ENCODE data around the gene CDH22. TPM values are rescaled to one million over a fixed set of nuclear protein-coding genes. Genes with fewer than 3 reads are reported as not detected.

Gene CDH22
- polyA plus RNA-seq, 1 donor from 2014 or later = 2.1 TPM

GRCh38 chr20:46235077-46235476, 73.2 kb downstream of the CDH22 start:
- no peak overlapping the region for H2AFZ ChIP-seq (ENCODE audit: low read depth, low read length)
- no peaks in the 10 kb centered on the region for H3K79me2 ChIP-seq (replicated peaks; ENCODE audit: insufficient read depth, low read length)
- no peak overlapping the region for H3K9ac ChIP-seq (ENCODE audit: low read length)
- H4K20me1 ChIP-seq (ENCODE audit: insufficient read depth) = no peaks in the 10 kb centered on the region
- no peaks in the 10 kb centered on the region for H3K27me3 ChIP-seq (ENCODE audit: insufficient read depth, low read depth, low read length)
- TF ChIP-seq CTCF (IDR thresholded peaks at IDR 0.05; ENCODE audit: poor library complexity, severe bottlenecking) (no peak), RAD21 (conservative IDR thresholded peaks at IDR 0.05) (no peak), TAF1 (IDR thresholded peaks at IDR 0.05; ENCODE audit: low read depth) (no peak), EZH2 (IDR thresholded peaks at IDR 0.05; ENCODE audit: borderline replicate concordance, insufficient read depth, low read length, poor library complexity, severe bottlenecking) (no peak), POLR2AphosphoS5 (IDR thresholded peaks at IDR 0.05) (no peak), EP300 (conservative IDR thresholded peaks at IDR 0.05; ENCODE audit: poor library complexity, severe bottlenecking) (no peak), SMC3 (conservative IDR thresholded peaks at IDR 0.05; ENCODE audit: poor library complexity) (no peak), REST (IDR thresholded peaks at IDR 0.05; ENCODE audit: borderline replicate concordance) (no peak), MXI1 (conservative IDR thresholded peaks at IDR 0.05; ENCODE audit: poor library complexity, severe bottlenecking) (no peak)
- H3K4me2 ChIP-seq (ENCODE audit: low read length) = no peak overlapping the region
- no peak overlapping the region for H3K27ac ChIP-seq (ENCODE audit: low read length)
- H3F3A ChIP-seq (ENCODE audit: insufficient read depth, low read length, poor library complexity, severe bottlenecking) = no peaks in the 10 kb centered on the region
- no peaks in the 10 kb centered on the region for H3K9me2 ChIP-seq (ENCODE audit: insufficient read depth, low read length)
- no peaks in the 10 kb centered on the region for H3K9me3 ChIP-seq (ENCODE audit: low read length)
- H3K4me3 ChIP-seq (ENCODE audit: low read length) = no peak overlapping the region
- H3K36me3 ChIP-seq (ENCODE audit: insufficient read depth, low read length) = no peaks in the 10 kb centered on the region

- Histone ChIP-seq H3K9me3 (ENCODE audit: low read length) (no peaks in the 10 kb centered on the region), H3K27me3 (ENCODE audit: insufficient read depth, low read depth, low read length) (no peaks in the 10 kb centered on the region)
Observed at GRCh38 chr20:46233701-46234100, 74.6 kb downstream of the CDH22 start.

More at GRCh38 chr20:46233701-46234100, 74.6 kb downstream of the CDH22 start:
- Histone ChIP-seq H3K27ac (ENCODE audit: low read length) (no peak overlapping the region), H2AFZ (ENCODE audit: low read depth, low read length) (no peak overlapping the region), H3K4me2 (ENCODE audit: low read length) (no peak overlapping the region), H3K79me2 (replicated peaks; ENCODE audit: insufficient read depth, low read length) (no peaks in the 10 kb centered on the region), H4K20me1 (ENCODE audit: insufficient read depth) (no peaks in the 10 kb centered on the region), H3F3A (ENCODE audit: insufficient read depth, low read length, poor library complexity, severe bottlenecking) (no peaks in the 10 kb centered on the region), H3K9me2 (ENCODE audit: insufficient read depth, low read length) (no peaks in the 10 kb centered on the region), H3K9ac (ENCODE audit: low read length) (no peak overlapping the region), H3K36me3 (ENCODE audit: insufficient read depth, low read length) (no peaks in the 10 kb centered on the region), H3K4me3 (ENCODE audit: low read length) (no peak overlapping the region)
- TF ChIP-seq RAD21 (conservative IDR thresholded peaks at IDR 0.05) (no peak), TAF1 (IDR thresholded peaks at IDR 0.05; ENCODE audit: low read depth) (no peak), REST (IDR thresholded peaks at IDR 0.05; ENCODE audit: borderline replicate concordance) (no peak), CTCF (IDR thresholded peaks at IDR 0.05; ENCODE audit: poor library complexity, severe bottlenecking) (no peak), EZH2 (IDR thresholded peaks at IDR 0.05; ENCODE audit: borderline replicate concordance, insufficient read depth, low read length, poor library complexity, severe bottlenecking) (no peak), EP300 (conservative IDR thresholded peaks at IDR 0.05; ENCODE audit: poor library complexity, severe bottlenecking) (no peak), SMC3 (conservative IDR thresholded peaks at IDR 0.05; ENCODE audit: poor library complexity) (no peak), POLR2AphosphoS5 (IDR thresholded peaks at IDR 0.05) (no peak), MXI1 (conservative IDR thresholded peaks at IDR 0.05; ENCODE audit: poor library complexity, severe bottlenecking) (no peak)

All from neural cell (in vitro differentiated cells).